Thyroid gland (tissue), 4 donors: ENCODE data around the gene RXYLT1. TPM values are rescaled to one million over a fixed set of nuclear protein-coding genes. Genes with fewer than 3 reads are reported as not detected.

Source experiments
- DNase-seq, 2 donors: peaks; one replicate each; pipeline ENCODE4 v3.0.0-alpha.2; 2019
- H3K27ac ChIP-seq, 3 donors: fragments of 200-600 bp; sonication (generic); 1 replicate in 2 of 3; 2 replicates in 1 of 3; pipeline ENCODE4 v1.5.1; 2016 to 2019; ENCODE audit warnings: mild to moderate bottlenecking in 1 of 3, moderate library complexity in 1 of 3
- H3K27me3 ChIP-seq: fragments of 200-600 bp; sonication (generic); one replicate; pipeline ENCODE4 v1.5.1; 2019
- H3K36me3 ChIP-seq, 2 donors: fragments of 200-600 bp; sonication (generic); one replicate each; pipeline ENCODE4 v1.5.1; 2016 to 2019
- H3K4me1 ChIP-seq, 2 donors: fragments of 200-600 bp; sonication (generic); one replicate each; pipeline ENCODE4 v1.5.1; 2017 to 2019
- H3K4me3 ChIP-seq, 3 donors: fragments of 200-600 bp; sonication (generic); replicated peaks in 1 of 3; 1 replicate in 2 of 3; 2 replicates in 1 of 3; pipeline ENCODE4 v1.5.1; 2016; ENCODE audit warnings: mild to moderate bottlenecking in 1 of 3
- H3K9me3 ChIP-seq: fragments of 200-600 bp; sonication (generic); one replicate; pipeline ENCODE4 v1.5.1; 2017
- CTCF ChIP-seq, 6 experiments: fragments of 200-600 bp in 3 of 6; fragments of 450-650 bp in 3 of 6; sonication (generic) in 3 of 6; IDR thresholded peaks; one replicate each; pipeline ENCODE4 v1.5.1; 2016 to 2019; ENCODE audit warnings: antibody characterized with exemption in 6 of 6, mild to moderate bottlenecking in 2 of 6, inconsistent platforms in 1 of 6, moderate library complexity in 1 of 6
- POLR2A ChIP-seq, 2 donors: fragments of 450-650 bp; IDR thresholded peaks; one replicate each; pipeline ENCODE4 v1.6.1; 2017; ENCODE audit warnings: antibody characterized with exemption in 2 of 2, mild to moderate bottlenecking in 2 of 2, moderate library complexity in 1 of 2
- WGBS, 2 donors: methylation state at CpG; one replicate each; pipeline ENCODE4 v1.1.5; 2017; 5-methylcytosine and 5-hydroxymethylcytosine counted together
- intact Hi-C: fragments of 100-400 bp; cut with DNase I; formaldehyde crosslinking; loops from one replicate; pipeline ENCODE4 v1.15.1; 2023
- total RNA-seq, 4 donors: library from RNA; depleted of rRNA; stranded (reverse); fragments of >200 nt; gene quantifications; one replicate each; pipeline ENCODE4 v1.2.3, GENCODE V29; 2016

Gene RXYLT1
- total RNA-seq, 4 donors from 2014 or later: 11.9 to 30.0 (median 16.8) TPM

- no peak overlapping the region for H3K27ac ChIP-seq
- WGBS, 2 donors: 97% methylated on average over 4 of the region's 4 CpGs
- no peak for DNase-seq
- no peak for TF ChIP-seq CTCF (IDR thresholded peaks at IDR 0.05)
- no peak for TF ChIP-seq POLR2A (IDR thresholded peaks at IDR 0.05)
- H3K4me3 ChIP-seq: no peak overlapping the region
- no peaks in the 10 kb centered on the region for H3K27me3 ChIP-seq
- no peaks in the 10 kb centered on the region for H3K9me3 ChIP-seq
- peaks cover 6 to 7% of the 10 kb centered on the region in 2 donors for H3K4me1 ChIP-seq
- peaks cover 0 to 9% of the 10 kb centered on the region in 2 donors for H3K36me3 ChIP-seq
- intact Hi-C loops: no loop called here
These were observed 10.9 kb downstream of the RXYLT1 start for GRCh38 chr12:63790608-63790945.

- intact Hi-C loops: no loop called here
- Histone ChIP-seq H3K4me3 (no peak overlapping the region), H3K27me3 (no peaks in the 10 kb centered on the region), H3K36me3 (peaks cover 0 to 5% of the 10 kb centered on the region in 2 donors), H3K9me3 (no peaks in the 10 kb centered on the region), H3K27ac (no peak overlapping the region), H3K4me1 (peaks cover 6 to 7% of the 10 kb centered on the region in 2 donors)
- DNase-seq: peak in 1 of 2 donors; percentile 3
- TF ChIP-seq POLR2A (IDR thresholded peaks at IDR 0.05): no peak
- no peak for TF ChIP-seq CTCF (IDR thresholded peaks at IDR 0.05)
- WGBS, 2 donors: 45 to 65% methylated on average over 3 of the region's 3 CpGs
These were observed 12.6 kb downstream of the RXYLT1 start for GRCh38 chr12:63792338-63792737.

- H3K36me3 ChIP-seq: peaks cover 0 to 3% of the 10 kb centered on the region in 2 donors
- no peaks in the 10 kb centered on the region for H3K9me3 ChIP-seq
- no peak overlapping the region for H3K4me3 ChIP-seq
- TF ChIP-seq CTCF (IDR thresholded peaks at IDR 0.05) (no peak), POLR2A (IDR thresholded peaks at IDR 0.05) (no peak)
- no peaks in the 10 kb centered on the region for H3K27me3 ChIP-seq
- H3K4me1 ChIP-seq: peaks cover 6 to 7% of the 10 kb centered on the region in 2 donors
- no peak overlapping the region for H3K27ac ChIP-seq
- WGBS, 2 donors: 88 to 91% methylated on average over 10 of the region's 10 CpGs
- DNase-seq: no peak
- intact Hi-C loops: no loop called here
These were observed 15.5 kb downstream of the RXYLT1 start for GRCh38 chr12:63795032-63795687.

GRCh38 chr12:63795944-63796343 lies 16.2 kb downstream of the RXYLT1 start:
- TF ChIP-seq CTCF (IDR thresholded peaks at IDR 0.05): no peak
- TF ChIP-seq POLR2A (IDR thresholded peaks at IDR 0.05): no peak
- peaks cover 6 to 7% of the 10 kb centered on the region in 2 donors for H3K4me1 ChIP-seq
- H3K4me3 ChIP-seq: no peak overlapping the region
- H3K27me3 ChIP-seq: no peaks in the 10 kb centered on the region
- intact Hi-C loops: no loop called here
- DNase-seq: no peak
- no peak overlapping the region for H3K27ac ChIP-seq
- no peaks in the 10 kb centered on the region for H3K36me3 ChIP-seq
- WGBS, 2 donors: 95 to 96% methylated on average over 6 of the region's 6 CpGs
- H3K9me3 ChIP-seq: no peaks in the 10 kb centered on the region

- H3K27me3 ChIP-seq: no peaks in the 10 kb centered on the region
- intact Hi-C loops: loop anchor here (10.0 kb wide), 1 partner anchor 697 kb away; no protein-coding TSS in a partner anchor
- WGBS, 2 donors: 67 to 69% methylated on average over 6 of the region's 6 CpGs
These were observed 22.4 kb downstream of the RXYLT1 start for GRCh38 chr12:63802012-63802608.

More at GRCh38 chr12:63802012-63802608, 22.4 kb downstream of the RXYLT1 start:
- H3K27ac ChIP-seq: no peak overlapping the region
- no peaks in the 10 kb centered on the region for H3K36me3 ChIP-seq
- H3K9me3 ChIP-seq: no peaks in the 10 kb centered on the region
- no peak overlapping the region for H3K4me3 ChIP-seq
- TF ChIP-seq CTCF (IDR thresholded peaks at IDR 0.05): peak in 5 of 6 experiments; percentile 20 to 76 (median 64)
- no peak for TF ChIP-seq POLR2A (IDR thresholded peaks at IDR 0.05)
- no peak for DNase-seq
- H3K4me1 ChIP-seq: no peaks in the 10 kb centered on the region
